Endothelial cell of umbilical vein (primary cell): ENCODE data around the gene TLN1. TPM values are rescaled to one million over a fixed set of nuclear protein-coding genes. Genes with fewer than 3 reads are reported as not detected.

Experiments used
- BruUV-seq: library from RNA; stranded (reverse); fragments of 400-500 nt; replicated peaks from 2 replicates; lab custom pipeline; 2021; lab: Mats Ljungman, UMichigan
- CTCF ChIA-PET: fragments of 300-600, 350-600 bp; sonication (Branson Sonifier 250); formaldehyde crosslinking; loops from one replicate; lab custom pipeline; 2021; ENCODE audit warnings: antibody characterized with exemption, inconsistent platforms; lab: Charles Lee
- POLR2A ChIA-PET: fragments of 300-600, 350-600 bp; sonication (Branson Sonifier 250); formaldehyde crosslinking; loops from one replicate; lab custom pipeline; 2021; ENCODE audit warnings: antibody characterized with exemption, inconsistent platforms; lab: Charles Lee
- DNase-seq: peaks from one replicate; pipeline ENCODE4 v3.0.0-alpha.2; 2011; ENCODE audit warnings: low read depth, low spot score
- FAIRE-seq: peaks from 2 replicates; lab custom pipeline; 2011; peaks lifted over from hg19 to GRCh38; lab: Jason Lieb, UNC
- H2AFZ ChIP-seq: 2 replicates; pipeline ENCODE4 v1.6.0; 2012; ENCODE audit warnings: low read depth, low read length, control low read depth, inconsistent platforms
- H3K27ac ChIP-seq: 2 replicates; pipeline ENCODE4 v1.5.1; 2011; ENCODE audit warnings: low read depth, mild to moderate bottlenecking, control low read depth, low read length, moderate library complexity; ENCODE audit not compliant: insufficient read depth
- H3K27me3 ChIP-seq, 2 experiments: 2 replicates each; pipeline versions ENCODE4 v1.6.0 to v1.6.1; 2011; ENCODE audit warnings: low read length in 2 of 2, mixed read lengths in 1 of 2; ENCODE audit not compliant: control insufficient read depth in 2 of 2, insufficient read depth in 2 of 2
- H3K36me3 ChIP-seq, 2 experiments: 2 replicates in 1 of 2; 3 replicates in 1 of 2; pipeline ENCODE4 v1.5.1; 2011; ENCODE audit warnings: low read length in 2 of 2, mild to moderate bottlenecking in 1 of 2, moderate library complexity in 1 of 2; ENCODE audit not compliant: control insufficient read depth in 2 of 2, insufficient read depth in 2 of 2; ENCODE audit errors: extremely low read depth in 1 of 2
- H3K4me1 ChIP-seq: 3 replicates; pipeline ENCODE4 v1.5.1; 2011; ENCODE audit warnings: mild to moderate bottlenecking, low read length; ENCODE audit not compliant: control insufficient read depth, insufficient read depth; ENCODE audit errors: extremely low read depth
- H3K4me2 ChIP-seq: 2 replicates; pipeline ENCODE4 v1.6.1; 2011; ENCODE audit warnings: low read length, control low read depth, mixed read lengths; ENCODE audit not compliant: insufficient read depth
- H3K4me3 ChIP-seq, 3 experiments: fragments of 200-600 bp in 1 of 3; sonication (generic), shearing (Covaris generic) in 1 of 3; replicated peaks in 1 of 3; 2 replicates each; pipeline ENCODE4 v1.5.1; 2011 to 2016; ENCODE audit warnings: control low read depth in 3 of 3, low read length in 3 of 3, mild to moderate bottlenecking in 2 of 3, inconsistent platforms in 1 of 3, low read depth in 1 of 3, moderate library complexity in 1 of 3; ENCODE audit not compliant: insufficient read depth in 1 of 3
- H3K79me2 ChIP-seq: 2 replicates; pipeline ENCODE4 v1.6.0; 2012; ENCODE audit warnings: low read length, inconsistent platforms; ENCODE audit not compliant: control insufficient read depth, insufficient read depth
- H3K9ac ChIP-seq: replicated peaks from 2 replicates; pipeline ENCODE3; 2011; ENCODE audit warnings: low read length, control low read depth; ENCODE audit not compliant: insufficient read depth; ENCODE audit errors: extremely low read depth
- H3K9me1 ChIP-seq: replicated peaks from 3 replicates; pipeline ENCODE4 v1.6.0; 2011; ENCODE audit warnings: mild to moderate bottlenecking, low read length; ENCODE audit not compliant: control insufficient read depth, insufficient read depth; ENCODE audit errors: extremely low read depth
- H3K9me3 ChIP-seq: replicated peaks from 2 replicates; pipeline ENCODE4 v1.5.1; 2012; ENCODE audit warnings: low read length, inconsistent platforms; ENCODE audit not compliant: control insufficient read depth, insufficient read depth
- H4K20me1 ChIP-seq: replicated peaks from 2 replicates; pipeline ENCODE3; 2011; ENCODE audit warnings: mild to moderate bottlenecking, low read length; ENCODE audit not compliant: control insufficient read depth, insufficient read depth; ENCODE audit errors: extremely low read depth
- EZH2 ChIP-seq: IDR thresholded peaks from 2 replicates; pipeline ENCODE4 v1.6.1; 2012; ENCODE audit warnings: borderline replicate concordance, low read depth, mild to moderate bottlenecking, moderate library complexity, low read length, inconsistent platforms; ENCODE audit not compliant: severe bottlenecking
- FOS ChIP-seq: IDR thresholded peaks from 2 replicates; pipeline ENCODE4 v1.6.1; 2011; ENCODE audit warnings: mild to moderate bottlenecking, low read length, moderate library complexity, borderline replicate concordance; ENCODE audit not compliant: insufficient read depth
- GATA2 ChIP-seq: IDR thresholded peaks from 2 replicates; pipeline ENCODE4 v1.7.0; 2011; ENCODE audit warnings: low read depth, mild to moderate bottlenecking, moderate library complexity, mixed read lengths, low read length; ENCODE audit not compliant: insufficient read length, insufficient read depth
- JUN ChIP-seq: IDR thresholded peaks from 2 replicates; pipeline ENCODE4 v1.6.1; 2011; ENCODE audit warnings: borderline replicate concordance, low read depth; ENCODE audit not compliant: insufficient read length, insufficient read depth
- MYC ChIP-seq: IDR thresholded peaks from one replicate; pipeline ENCODE4 v1.6.1; 2011; ENCODE audit warnings: mild to moderate bottlenecking, low read depth, low read length
- POLR2A ChIP-seq: IDR thresholded peaks from 2 replicates; pipeline ENCODE4 v1.6.1; 2012; ENCODE audit warnings: low read depth, mild to moderate bottlenecking, control low read depth, low read length
- POLR2AphosphoS5 ChIP-seq: IDR thresholded peaks from 2 replicates; pipeline ENCODE4 v1.6.1; 2012; ENCODE audit warnings: low read depth, mild to moderate bottlenecking, control low read depth, low read length, moderate library complexity; ENCODE audit not compliant: insufficient read depth
- dilution Hi-C: fragments of 300-500 bp; cut with MboI; formaldehyde crosslinking; loops from one replicate; pipeline ENCODE4 v1.15.0; 2019; ENCODE audit warnings: low sequenced_read_pairs; ENCODE audit not compliant: extremely low pct_ligation_motif_present
- intact Hi-C: fragments of 100-400 bp; cut with micrococcal nuclease; formaldehyde crosslinking; loops from one replicate; pipeline ENCODE4 v1.10.0; 2022
- polyA plus RNA-seq, 4 experiments: library from polyadenylated mRNA; depleted of rRNA in 3 of 4; stranded (reverse) in 3 of 4; unstranded in 1 of 4; fragments of >200 nt; gene quantifications; 2 replicates each; pipeline versions ENCODE4 v1.2.1 to v1.2.3, GENCODE V29; 2011 to 2012; ENCODE audit warnings: missing spikeins in 1 of 4
- total RNA-seq: library from RNA; stranded (reverse); gene quantifications from 2 replicates; pipeline ENCODE4 v1.2.3, GENCODE V29; 2021
- TF ChIP-seq, protein P1 (sequence below), 2 donors: IDR thresholded peaks; 1 replicate in 1 of 2; 2 replicates in 1 of 2; pipeline ENCODE4 v1.5.1; 2011; ENCODE audit warnings: low read length in 2 of 2, mild to moderate bottlenecking in 2 of 2, moderate library complexity in 2 of 2, control low read depth in 1 of 2, inconsistent platforms in 1 of 2, low read depth in 1 of 2; ENCODE audit not compliant: insufficient read depth in 1 of 2; ENCODE audit errors: extremely low read depth in 1 of 2
- TF ChIP-seq, protein P2 (sequence below): IDR thresholded peaks from 2 replicates; pipeline ENCODE4 v1.6.1; 2011; ENCODE audit not compliant: insufficient read depth, insufficient read length

The TLN1 gene
- total and polyA plus RNA-seq, 2 donors (not counting 3 experiments of a cell fraction or from before 2014, with no cell fraction given), result 120 to 450 TPM

DNA sequence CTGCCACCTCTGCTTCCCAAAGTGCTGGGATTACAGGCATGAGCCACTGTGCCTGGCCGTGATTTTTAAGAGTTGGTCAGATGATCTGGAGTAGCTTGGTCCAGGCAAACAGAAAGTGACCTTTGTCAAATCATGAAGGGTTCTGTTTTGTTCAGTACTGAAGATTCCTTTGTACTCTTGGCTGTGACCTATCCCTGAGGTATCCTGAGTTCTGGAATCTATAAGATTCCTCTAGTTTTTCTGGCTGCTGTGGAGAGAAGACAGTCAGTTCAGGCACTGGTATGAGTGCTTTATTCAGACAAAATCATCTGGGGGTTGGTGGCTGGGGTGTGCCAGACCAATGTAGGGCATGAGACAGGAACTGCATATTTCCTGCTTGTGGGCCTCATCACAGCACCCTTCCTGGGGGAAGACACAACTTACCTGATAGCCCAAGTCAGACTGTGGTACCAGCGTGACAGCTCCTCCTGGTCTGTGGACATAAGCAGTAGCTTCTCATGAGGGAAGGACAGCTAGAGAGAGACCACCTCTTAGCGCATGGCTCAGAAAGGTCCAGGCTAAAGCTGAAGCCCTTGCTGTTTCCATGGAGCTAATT lies 70.1 kb downstream of the TLN1 start:
- POLR2A ChIA-PET, result interaction anchor here (1.2 kb wide), 1 partner anchor 28 kb away, joined by 4 read pairs; no protein-coding TSS in a partner anchor

More for the DNA sequence above, 70.1 kb downstream of the TLN1 start:
- Histone ChIP-seq H3K4me2 (no peak overlapping the region), H3K79me2 (peaks cover 4% of the 10 kb centered on the region), H3K27ac (no peak overlapping the region), H4K20me1 (no peaks in the 10 kb centered on the region), H3K9me3 (no peaks in the 10 kb centered on the region), H3K9me1 (no peaks in the 10 kb centered on the region), H3K36me3 (peaks cover 0 to 8% of the 10 kb centered on the region in 2 experiments), H3K27me3 (no peaks in the 10 kb centered on the region), H3K4me1 (peaks cover 27% of the 10 kb centered on the region), H3K4me3 (no peak overlapping the region), H3K9ac (no peak overlapping the region), H2AFZ (no peak overlapping the region)
- intact Hi-C loops (no loop called here), dilution Hi-C loops (no loop called here)
- no peak for FAIRE-seq
- no TSS peak for BruUV-seq
- TF ChIP-seq GATA2 (no peak), MYC (no peak), JUN (no peak), FOS (no peak), POLR2AphosphoS5 (no peak), EZH2 (no peak), POLR2A (no peak)
- TF ChIP-seq, protein P1, sequence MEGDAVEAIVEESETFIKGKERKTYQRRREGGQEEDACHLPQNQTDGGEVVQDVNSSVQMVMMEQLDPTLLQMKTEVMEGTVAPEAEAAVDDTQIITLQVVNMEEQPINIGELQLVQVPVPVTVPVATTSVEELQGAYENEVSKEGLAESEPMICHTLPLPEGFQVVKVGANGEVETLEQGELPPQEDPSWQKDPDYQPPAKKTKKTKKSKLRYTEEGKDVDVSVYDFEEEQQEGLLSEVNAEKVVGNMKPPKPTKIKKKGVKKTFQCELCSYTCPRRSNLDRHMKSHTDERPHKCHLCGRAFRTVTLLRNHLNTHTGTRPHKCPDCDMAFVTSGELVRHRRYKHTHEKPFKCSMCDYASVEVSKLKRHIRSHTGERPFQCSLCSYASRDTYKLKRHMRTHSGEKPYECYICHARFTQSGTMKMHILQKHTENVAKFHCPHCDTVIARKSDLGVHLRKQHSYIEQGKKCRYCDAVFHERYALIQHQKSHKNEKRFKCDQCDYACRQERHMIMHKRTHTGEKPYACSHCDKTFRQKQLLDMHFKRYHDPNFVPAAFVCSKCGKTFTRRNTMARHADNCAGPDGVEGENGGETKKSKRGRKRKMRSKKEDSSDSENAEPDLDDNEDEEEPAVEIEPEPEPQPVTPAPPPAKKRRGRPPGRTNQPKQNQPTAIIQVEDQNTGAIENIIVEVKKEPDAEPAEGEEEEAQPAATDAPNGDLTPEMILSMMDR (IDR thresholded peaks at IDR 0.05; ENCODE audit: extremely low read depth in 1 of 2, insufficient read depth in 1 of 2, low read depth in 1 of 2, low read length in 2 of 2), result no peak
- TF ChIP-seq, protein P2, sequence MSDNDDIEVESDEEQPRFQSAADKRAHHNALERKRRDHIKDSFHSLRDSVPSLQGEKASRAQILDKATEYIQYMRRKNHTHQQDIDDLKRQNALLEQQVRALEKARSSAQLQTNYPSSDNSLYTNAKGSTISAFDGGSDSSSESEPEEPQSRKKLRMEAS, result no peak
- no peak for DNase-seq
- CTCF ChIA-PET, result interaction anchor here (0.7 to 10.0 kb wide), 4 partner anchors 12 to 58 kb away, joined by 3 to 227 read pairs (median 4); partner anchors contain the start of genes CA9 and TPM2
